Measurements from ENCODE around the gene PDCD1. TPM values are rescaled to one million over a fixed set of nuclear protein-coding genes. Genes with fewer than 3 reads are reported as not detected.
"Not testable (repeated sequence)": the region's sequence is repeated elsewhere in the genome, so short reads cannot be mapped to it uniquely, and the experiment has no call there.

Gene PDCD1
- total and polyA plus RNA-seq, 2 experiments from 2014 or later: not detected

- H3K27ac ChIP-seq: no peak overlapping the region
- H3K9me2 ChIP-seq (ENCODE audit: insufficient read depth): no peaks in the 10 kb centered on the region
- in situ Hi-C loops (cut with MboI): no loop called here
- H3K4me1 ChIP-seq (ENCODE audit: insufficient read depth): no peaks in the 10 kb centered on the region
- H3K79me2 ChIP-seq (ENCODE audit: insufficient read depth): no peaks in the 10 kb centered on the region
- no peaks in the 10 kb centered on the region for H3K36me3 ChIP-seq (ENCODE audit: low read depth)
- H2AFZ ChIP-seq: no peak overlapping the region
- DNase-seq: no peak
- 49 to 64% methylated on average over 14 of the region's 14 CpGs for WGBS, 2 experiments (ENCODE audit: low coverage in 1 of 2, low lambda C conversion rate in 2 of 2, missing lambda C conversion rate in 2 of 2)
- H3K9ac ChIP-seq: no peak overlapping the region
- no peaks in the 10 kb centered on the region for H4K20me1 ChIP-seq (ENCODE audit: insufficient read depth)
- TF ChIP-seq EZH2 (IDR thresholded peaks at IDR 0.05; ENCODE audit: insufficient read depth, poor library complexity, severe bottlenecking) (no peak), EZH2phosphoT487 (IDR thresholded peaks at IDR 0.05; ENCODE audit: insufficient read depth, low read depth) (no peak)
- H3F3A ChIP-seq (ENCODE audit: insufficient read depth): no peaks in the 10 kb centered on the region
- H3K4me2 ChIP-seq (ENCODE audit: unreplicated experiment): no peak overlapping the region
- H3K27me3 ChIP-seq (replicated peaks; ENCODE audit: insufficient read depth): peaks cover 14% of the 10 kb centered on the region; the same call in 1 of the 2 replicates
- no peak overlapping the region for H3K4me3 ChIP-seq
- H3K9me3 ChIP-seq (ENCODE audit: low read depth): peaks cover 3% of the 10 kb centered on the region
These were observed 36.5 kb downstream of the PDCD1 start for GRCh38 chr2:241822264-241822623.

GRCh38 chr2:241821460-241822263 is 37.0 kb downstream of the PDCD1 start:
- in situ Hi-C loops (cut with MboI): no loop called here
- H3K36me3 ChIP-seq (ENCODE audit: low read depth): no peaks in the 10 kb centered on the region
- no peak for TF ChIP-seq EZH2phosphoT487 (IDR thresholded peaks at IDR 0.05; ENCODE audit: insufficient read depth, low read depth)
- TF ChIP-seq EZH2 (IDR thresholded peaks at IDR 0.05; ENCODE audit: insufficient read depth, poor library complexity, severe bottlenecking): no peak
- no peak overlapping the region for H3K9ac ChIP-seq
- H2AFZ ChIP-seq: no peak overlapping the region
- no peak overlapping the region for H3K27ac ChIP-seq
- no peaks in the 10 kb centered on the region for H3K9me2 ChIP-seq (ENCODE audit: insufficient read depth)
- no peak for DNase-seq
- no peaks in the 10 kb centered on the region for H3K9me3 ChIP-seq (ENCODE audit: low read depth)
- peaks cover 14% of the 10 kb centered on the region; the same call in 1 of the 2 replicates for H3K27me3 ChIP-seq (replicated peaks; ENCODE audit: insufficient read depth)
- no peaks in the 10 kb centered on the region for H3F3A ChIP-seq (ENCODE audit: insufficient read depth)
- H3K4me3 ChIP-seq: no peak overlapping the region
- H3K4me1 ChIP-seq (ENCODE audit: insufficient read depth): no peaks in the 10 kb centered on the region
- H3K4me2 ChIP-seq (ENCODE audit: unreplicated experiment): no peak overlapping the region
- 59 to 62% methylated on average over 28 of the region's 28 CpGs for WGBS, 2 experiments (ENCODE audit: low coverage in 1 of 2, low lambda C conversion rate in 2 of 2, missing lambda C conversion rate in 2 of 2)
- H3K79me2 ChIP-seq (ENCODE audit: insufficient read depth): no peaks in the 10 kb centered on the region
- H4K20me1 ChIP-seq (ENCODE audit: insufficient read depth): no peaks in the 10 kb centered on the region

DNA sequence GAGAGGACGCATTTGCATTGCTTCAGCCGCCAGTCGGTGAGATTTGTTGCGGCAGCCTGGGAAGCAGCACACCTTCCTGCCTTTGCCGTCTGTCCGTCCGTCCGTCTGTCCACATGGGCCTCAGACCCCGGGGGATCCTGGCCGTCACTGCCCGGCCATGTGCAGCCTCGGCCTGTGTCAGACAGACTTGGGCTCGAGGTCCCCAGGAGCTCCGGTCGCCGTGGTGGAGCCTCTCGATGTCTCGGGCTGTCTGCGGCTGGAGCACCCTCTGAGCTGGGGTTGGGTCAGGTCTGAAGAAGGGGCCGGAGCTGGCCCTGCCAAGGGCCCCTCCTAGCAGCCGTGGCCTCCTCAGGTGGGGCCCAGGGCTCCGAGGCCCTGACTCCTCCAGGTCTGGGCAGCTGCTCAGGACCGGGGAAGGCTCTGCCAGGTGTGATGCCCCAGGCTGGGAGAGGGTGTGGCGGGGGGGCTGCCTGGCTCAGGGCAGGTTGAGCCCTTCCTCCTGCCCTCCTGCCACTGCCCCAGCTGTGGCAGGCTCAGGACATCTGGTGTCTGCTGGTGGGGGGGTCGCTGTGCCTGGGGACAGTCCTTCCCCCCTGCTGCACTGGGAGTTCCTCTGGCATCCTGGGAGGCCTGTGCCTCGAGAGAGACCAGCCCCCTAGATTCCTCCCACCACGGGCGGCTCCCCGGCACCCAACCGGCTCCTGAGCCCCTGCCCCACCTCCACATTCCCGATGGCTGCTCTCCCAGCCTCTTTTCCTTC is 37.9 kb downstream of the PDCD1 start:
- H3K9me2 ChIP-seq (ENCODE audit: insufficient read depth): no peaks in the 10 kb centered on the region
- H3K36me3 ChIP-seq (ENCODE audit: low read depth): no peaks in the 10 kb centered on the region
- no peaks in the 10 kb centered on the region for H3K79me2 ChIP-seq (ENCODE audit: insufficient read depth)
- H2AFZ ChIP-seq: no peak overlapping the region
- in situ Hi-C loops (cut with MboI): no loop called here
- no peaks in the 10 kb centered on the region for H3K9me3 ChIP-seq (ENCODE audit: low read depth)
- H3K4me3 ChIP-seq: no peak overlapping the region
- no peak for DNase-seq
- 74 to 80% methylated on average over 25 to 29 of the region's 31 CpGs for WGBS, 2 experiments (ENCODE audit: low coverage in 1 of 2, low lambda C conversion rate in 2 of 2, missing lambda C conversion rate in 2 of 2)
- no peak overlapping the region for H3K27ac ChIP-seq
- H3F3A ChIP-seq (ENCODE audit: insufficient read depth): no peaks in the 10 kb centered on the region
- H3K4me1 ChIP-seq (ENCODE audit: insufficient read depth): no peaks in the 10 kb centered on the region
- H3K4me2 ChIP-seq (ENCODE audit: unreplicated experiment): no peak overlapping the region
- no peak overlapping the region for H3K9ac ChIP-seq
- H4K20me1 ChIP-seq (ENCODE audit: insufficient read depth): no peaks in the 10 kb centered on the region
- TF ChIP-seq EZH2phosphoT487 (IDR thresholded peaks at IDR 0.05; ENCODE audit: insufficient read depth, low read depth): no peak
- TF ChIP-seq EZH2 (IDR thresholded peaks at IDR 0.05; ENCODE audit: insufficient read depth, poor library complexity, severe bottlenecking): no peak
- H3K27me3 ChIP-seq (replicated peaks; ENCODE audit: insufficient read depth): peaks cover 14% of the 10 kb centered on the region; the same call in 1 of the 2 replicates

DNA sequence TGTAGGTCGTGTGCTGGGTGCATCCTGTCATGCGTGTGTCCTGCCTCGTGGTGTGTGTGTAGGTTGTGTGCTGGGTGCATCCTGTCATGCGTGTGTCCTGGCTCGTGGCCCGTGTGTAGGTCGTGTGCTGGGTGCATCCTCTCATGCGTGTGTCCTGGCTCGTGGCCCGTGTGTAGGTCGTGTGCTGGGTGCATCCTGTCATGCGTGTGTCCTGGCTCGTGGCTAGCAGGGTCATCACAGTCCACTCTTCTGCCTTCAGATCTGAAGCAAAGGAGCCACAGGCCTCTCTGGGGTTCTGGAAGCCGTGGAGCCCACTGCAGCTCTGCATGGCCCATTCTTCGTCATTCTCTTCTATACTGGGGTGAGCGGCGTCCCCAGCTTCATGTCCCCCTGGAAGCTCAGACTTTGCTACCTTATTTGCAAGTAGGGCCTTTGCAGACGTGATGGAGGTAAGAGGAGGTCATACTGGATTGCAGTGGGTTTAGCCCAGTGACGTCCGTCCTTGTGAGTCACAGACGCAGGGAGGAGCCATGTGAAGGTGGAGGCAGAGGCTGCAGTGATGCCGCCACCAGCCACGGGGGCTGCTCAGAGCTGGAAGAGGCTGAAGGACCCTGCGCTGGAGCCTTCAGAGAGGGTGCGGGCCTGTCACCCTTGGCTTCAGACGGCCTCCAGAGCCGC is 38.6 kb downstream of the PDCD1 start:
- H3K36me3 ChIP-seq (ENCODE audit: low read depth); H3K4me3 ChIP-seq; H2AFZ ChIP-seq; H3K9me3 ChIP-seq (ENCODE audit: low read depth); H3K4me1 ChIP-seq (ENCODE audit: insufficient read depth); H3K79me2 ChIP-seq (ENCODE audit: insufficient read depth); H3K27ac ChIP-seq; H3K4me2 ChIP-seq (ENCODE audit: unreplicated experiment); H3K9me2 ChIP-seq (ENCODE audit: insufficient read depth); H4K20me1 ChIP-seq (ENCODE audit: insufficient read depth); in situ Hi-C loops (cut with MboI); H3F3A ChIP-seq (ENCODE audit: insufficient read depth); H3K9ac ChIP-seq; DNase-seq: not testable (repeated sequence)
- WGBS, 2 experiments (ENCODE audit: low coverage in 1 of 2, low lambda C conversion rate in 2 of 2, missing lambda C conversion rate in 2 of 2): 72 to 74% methylated on average over 24 to 27 of the region's 27 CpGs
- H3K27me3 ChIP-seq (replicated peaks; ENCODE audit: insufficient read depth): peaks cover 14% of the 10 kb centered on the region; the same call in 1 of the 2 replicates
